T-helper 17 cell (primary cell): ENCODE data around the gene CMBL. TPM values are rescaled to one million over a fixed set of nuclear protein-coding genes. Genes with fewer than 3 reads are reported as not detected.
A peak's percentile ranks its signal among the peaks of the same experiment; 100 is the strongest.
"Not testable (repeated sequence)": the region's sequence is repeated elsewhere in the genome, so short reads cannot be mapped to it uniquely, and the experiment has no call there.

ENCODE experiments used
- ATAC-seq: fragments of 150-1000 bp; cut with Tn5 transposase; 2 replicates; pipeline ENCODE4 v1.10.0; 2021; ENCODE audit warnings: mild to moderate bottlenecking, moderate library complexity
- DNase-seq, 3 donors: peaks; one replicate each; pipeline versions ENCODE4 v3.0.0 to v3.0.0-alpha.2; 2020 to 2021
- H3K9me3 ChIP-seq: one replicate; pipeline ENCODE4 v1.7.0; 2013; ENCODE audit warnings: low read length, mild to moderate bottlenecking; ENCODE audit not compliant: control insufficient read depth, poor library complexity, severe bottlenecking
- H3K27ac Mint-ChIP-seq: one replicate; pipeline ENCODE4 v1.8.0; 2022; ENCODE audit warnings: mild to moderate bottlenecking, moderate library complexity, mixed read lengths
- H3K27me3 Mint-ChIP-seq: one replicate; pipeline ENCODE4 v1.8.0; 2022; ENCODE audit warnings: mixed read lengths
- H3K36me3 Mint-ChIP-seq: one replicate; pipeline ENCODE4 v1.8.0; 2022; ENCODE audit warnings: low read depth, mixed read lengths
- H3K4me1 Mint-ChIP-seq: one replicate; pipeline ENCODE4 v1.8.0; 2022; ENCODE audit warnings: mild to moderate bottlenecking, mixed read lengths
- H3K4me3 Mint-ChIP-seq: one replicate; pipeline ENCODE4 v1.8.0; 2022; ENCODE audit warnings: mild to moderate bottlenecking, moderate library complexity, mixed read lengths
- total RNA-seq, 4 donors: library from RNA in 2 of 4; stranded (reverse) in 2 of 4; gene quantifications; one replicate each; pipeline ENCODE4 v1.2.3 and lab custom pipeline; 2022 to 2026

CMBL gene
- total RNA-seq, 2 donors from 2014 or later = 0.22 to 0.39 TPM

DNA sequence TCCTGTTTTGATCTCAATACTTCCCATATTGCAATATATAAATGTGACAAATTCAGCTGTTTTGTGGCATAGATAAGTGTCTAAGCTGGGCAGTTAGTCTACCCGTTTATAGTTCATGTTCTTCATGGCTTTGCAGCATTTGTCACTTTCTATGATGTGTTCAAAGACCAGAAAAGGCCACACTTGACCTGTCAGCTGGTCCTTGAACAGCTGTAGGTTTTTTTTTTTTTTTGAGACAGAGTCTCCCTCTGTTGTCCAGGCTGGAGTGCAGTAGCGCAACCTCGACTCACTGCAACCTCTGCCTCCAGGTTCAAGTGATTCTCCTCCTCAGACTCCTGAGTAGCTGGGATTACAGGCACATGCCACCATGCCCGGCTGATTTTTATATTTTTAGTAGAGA is 28.4 kb downstream of the CMBL start:
- ATAC-seq = no peak
- no peak overlapping the region for H3K4me3 Mint-ChIP-seq
- H3K9me3 ChIP-seq = no peaks in the 10 kb centered on the region
- peaks cover 8% of the 10 kb centered on the region for H3K27me3 Mint-ChIP-seq
- no peak for DNase-seq
- peaks cover 12% of the 10 kb centered on the region for H3K4me1 Mint-ChIP-seq
- H3K36me3 Mint-ChIP-seq = no peaks in the 10 kb centered on the region
- H3K27ac Mint-ChIP-seq = no peak overlapping the region

GRCh38 chr5:10278658-10279279 is 28.9 kb downstream of the CMBL start:
- H3K36me3 Mint-ChIP-seq = peaks cover 3% of the 10 kb centered on the region
- no peaks in the 10 kb centered on the region for H3K9me3 ChIP-seq
- ATAC-seq (no peak), DNase-seq (no peak)
- H3K27me3 Mint-ChIP-seq = peaks cover 8% of the 10 kb centered on the region
- H3K4me1 Mint-ChIP-seq = peaks cover 11% of the 10 kb centered on the region
- no peak overlapping the region for H3K4me3 Mint-ChIP-seq
- no peak overlapping the region for H3K27ac Mint-ChIP-seq

DNA sequence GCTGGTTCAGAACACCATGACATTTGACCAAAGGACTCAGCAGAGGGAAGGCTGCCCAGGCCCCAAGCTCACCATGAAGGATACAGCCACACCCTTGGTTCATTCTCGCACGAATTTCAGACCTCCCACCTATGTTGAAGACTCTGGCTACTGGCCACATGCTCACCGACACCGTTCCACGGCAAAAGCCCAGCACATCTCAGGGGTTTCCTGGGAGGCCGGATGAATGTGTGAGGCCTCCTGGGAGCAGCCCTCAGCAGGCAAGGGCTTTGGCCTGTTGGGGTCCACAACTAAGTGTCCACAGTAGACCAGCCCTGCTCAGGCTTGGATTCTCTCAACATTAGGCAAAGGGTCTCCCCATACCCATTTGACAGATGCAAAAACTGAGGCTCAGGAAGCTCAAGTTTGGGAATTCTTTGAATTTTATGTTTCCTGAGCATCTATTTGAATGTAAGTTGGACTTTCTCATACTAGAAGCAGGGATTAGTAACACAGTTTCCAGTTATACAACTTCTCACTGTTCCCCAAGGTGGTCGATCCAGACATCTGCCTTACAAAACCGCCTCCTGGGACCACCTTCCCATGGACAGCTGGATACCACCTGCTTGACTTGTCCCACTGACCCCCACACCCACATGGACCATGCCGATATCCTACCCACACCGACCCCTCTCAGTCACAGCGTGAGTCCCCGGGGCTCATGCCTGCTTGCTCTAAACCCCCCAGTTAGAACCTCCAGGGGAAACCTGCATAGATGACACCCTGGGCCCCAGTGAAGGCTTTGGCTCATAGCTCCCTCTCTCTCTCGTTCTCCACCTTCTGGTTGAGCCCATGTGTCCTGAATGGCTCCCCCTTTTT is 29.7 kb downstream of the CMBL start:
- ATAC-seq = no peak
- H3K27me3 Mint-ChIP-seq = peaks cover 8% of the 10 kb centered on the region
- no peak for DNase-seq
- no peak overlapping the region for H3K27ac Mint-ChIP-seq
- H3K36me3 Mint-ChIP-seq = peaks cover 3% of the 10 kb centered on the region
- H3K9me3 ChIP-seq = no peaks in the 10 kb centered on the region
- H3K4me3 Mint-ChIP-seq = no peak overlapping the region
- peaks cover 9% of the 10 kb centered on the region for H3K4me1 Mint-ChIP-seq

DNA sequence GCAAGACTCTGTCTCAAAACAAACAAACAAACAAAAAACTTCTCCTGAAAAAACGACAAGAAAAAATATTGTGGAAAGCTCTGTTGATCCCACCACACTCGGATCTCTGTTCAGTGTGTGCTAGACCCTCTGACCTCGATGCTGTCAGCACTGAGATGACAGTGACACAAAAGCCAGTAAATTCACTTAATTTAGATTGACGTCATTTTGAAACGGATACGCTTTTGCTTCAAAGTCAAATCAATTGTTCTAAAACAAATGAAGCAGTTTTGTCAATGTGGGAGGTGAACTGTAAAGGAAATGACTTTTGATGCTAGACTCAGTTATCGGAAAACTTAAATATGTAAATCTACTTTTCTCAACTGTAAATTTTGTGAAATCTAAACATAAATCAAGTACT is 31.0 kb downstream of the CMBL start:
- H3K27me3 Mint-ChIP-seq = peaks cover 8% of the 10 kb centered on the region
- ATAC-seq = no peak
- peaks cover 3% of the 10 kb centered on the region for H3K36me3 Mint-ChIP-seq
- H3K4me1 Mint-ChIP-seq = peaks cover 9% of the 10 kb centered on the region
- H3K27ac Mint-ChIP-seq = no peak overlapping the region
- no peak overlapping the region for H3K4me3 Mint-ChIP-seq
- no peaks in the 10 kb centered on the region for H3K9me3 ChIP-seq
- DNase-seq = no peak

GRCh38 chr5:10275991-10276390 is 31.7 kb downstream of the CMBL start:
- no peak overlapping the region for H3K4me3 Mint-ChIP-seq
- no peaks in the 10 kb centered on the region for H3K9me3 ChIP-seq
- peaks cover 9% of the 10 kb centered on the region for H3K4me1 Mint-ChIP-seq
- H3K27ac Mint-ChIP-seq = no peak overlapping the region
- peaks cover 8% of the 10 kb centered on the region for H3K27me3 Mint-ChIP-seq
- ATAC-seq (no peak), DNase-seq (no peak)
- H3K36me3 Mint-ChIP-seq = peaks cover 3% of the 10 kb centered on the region

DNA sequence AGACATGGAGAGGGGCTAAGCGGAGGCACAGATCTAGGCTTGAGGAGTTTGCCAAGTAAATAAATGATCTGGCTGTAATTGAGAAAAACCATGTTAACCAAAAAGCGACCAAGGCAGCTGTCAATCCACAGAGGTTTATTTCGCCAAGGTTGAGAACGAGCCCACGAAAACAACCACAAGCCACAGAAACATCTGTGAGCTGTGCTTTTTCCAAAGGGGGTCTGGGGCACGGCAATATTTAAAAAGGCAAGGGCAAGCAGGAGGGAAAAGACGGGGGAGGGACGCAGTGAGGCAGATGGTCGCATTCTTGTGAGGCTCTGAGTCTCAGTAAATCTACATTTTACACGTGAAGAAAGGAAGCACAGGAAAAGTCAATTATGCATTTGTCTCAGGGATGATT is 32.2 kb downstream of the CMBL start:
- DNase-seq (no peak), ATAC-seq (no peak)
- Mint-ChIP-seq H3K4me3 (no peak overlapping the region), H3K27ac (no peak overlapping the region), H3K36me3 (peaks cover 3% of the 10 kb centered on the region), H3K27me3 (peaks cover 8% of the 10 kb centered on the region), H3K4me1 (peaks cover 9% of the 10 kb centered on the region)
- no peaks in the 10 kb centered on the region for H3K9me3 ChIP-seq

DNA sequence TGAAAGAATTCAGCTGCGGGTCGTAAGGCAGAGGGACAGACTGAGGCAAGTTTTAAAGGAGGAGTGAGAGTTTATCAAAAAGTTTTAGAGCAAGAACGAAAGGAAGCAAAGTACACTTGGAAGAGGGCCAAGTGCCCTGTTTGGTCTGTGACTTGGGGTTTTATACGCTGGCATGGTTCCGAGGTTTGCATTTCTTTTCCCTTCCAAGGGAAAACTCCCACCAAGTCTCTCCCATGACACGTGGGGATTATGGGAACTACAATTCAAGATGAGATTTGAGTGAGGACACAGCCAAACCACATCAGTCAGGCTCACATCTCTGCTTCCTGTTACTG is 34.9 kb downstream of the CMBL start:
- not testable (repeated sequence) for ATAC-seq, DNase-seq, H3K27ac Mint-ChIP-seq, H3K9me3 ChIP-seq, H3K27me3 Mint-ChIP-seq, H3K36me3 Mint-ChIP-seq, H3K4me3 Mint-ChIP-seq
- H3K4me1 Mint-ChIP-seq = peaks cover 11% of the 10 kb centered on the region

DNA sequence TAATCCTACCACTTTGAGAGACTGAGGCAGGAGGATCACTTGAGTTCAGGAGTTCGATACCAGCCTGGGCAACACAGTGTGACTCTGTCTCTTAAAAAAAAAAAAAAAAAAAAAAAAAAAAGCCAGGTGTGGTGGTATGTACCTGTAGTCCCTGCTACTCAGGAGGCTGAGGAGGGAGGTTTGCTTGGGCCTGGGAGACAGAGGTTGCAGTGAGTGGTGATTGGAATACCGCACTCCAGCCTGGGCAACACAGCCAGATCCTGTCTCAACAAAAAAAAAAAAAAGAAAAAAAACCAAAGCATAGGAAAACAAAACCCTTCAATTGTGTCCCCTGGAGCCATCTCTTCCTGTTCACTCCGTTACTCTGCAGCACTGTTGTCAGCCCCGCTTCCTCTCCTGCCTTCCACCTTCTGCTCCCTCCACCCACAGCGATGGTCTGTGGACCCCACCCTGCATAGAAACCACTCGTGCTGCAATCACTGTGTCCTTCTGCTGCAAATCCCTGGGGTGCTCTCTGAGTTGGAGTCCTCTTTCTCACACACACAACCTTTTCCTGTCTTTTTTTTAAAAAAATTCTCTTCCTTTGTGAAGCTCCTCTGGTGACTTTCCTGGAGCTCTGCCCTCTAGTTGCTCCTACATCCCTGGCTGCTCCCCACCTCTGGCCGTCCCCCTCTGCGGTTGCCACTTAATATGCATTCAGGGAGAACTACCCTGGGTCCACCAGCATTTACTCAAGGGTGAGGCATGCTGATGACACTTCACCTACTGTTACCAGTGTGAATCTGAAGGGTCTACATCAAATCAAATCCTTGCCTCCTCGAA is 35.4 kb downstream of the CMBL start:
- peaks cover 3% of the 10 kb centered on the region for H3K36me3 Mint-ChIP-seq
- H3K4me1 Mint-ChIP-seq = peaks cover 11% of the 10 kb centered on the region
- DNase-seq (no peak), ATAC-seq (no peak)
- H3K9me3 ChIP-seq = no peaks in the 10 kb centered on the region
- no peak overlapping the region for H3K4me3 Mint-ChIP-seq
- H3K27me3 Mint-ChIP-seq = peaks cover 8% of the 10 kb centered on the region
- H3K27ac Mint-ChIP-seq = no peak overlapping the region

DNA sequence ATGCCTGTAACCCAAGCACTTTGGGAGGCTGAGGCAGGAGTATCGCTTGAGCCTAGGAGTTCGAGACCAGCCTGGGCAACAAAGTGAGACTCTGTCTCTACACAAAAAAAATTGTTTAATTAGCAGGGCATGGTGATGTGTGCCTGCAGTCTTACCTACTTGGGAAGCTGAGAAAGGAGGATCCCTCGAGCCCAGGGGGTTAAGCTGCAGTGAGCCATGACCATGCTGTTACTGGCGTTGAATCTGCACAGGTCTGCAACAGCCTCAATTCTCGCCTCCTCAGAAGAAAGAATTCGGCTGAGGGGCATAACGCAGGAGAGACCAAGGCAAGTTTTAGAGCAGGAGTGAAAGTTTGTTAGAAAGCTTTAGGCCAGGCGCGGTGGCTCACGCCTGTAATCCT is 39.6 kb downstream of the CMBL start:
- no peak for ATAC-seq
- peak overlapping the region; percentile 4 for H3K27ac Mint-ChIP-seq
- H3K4me3 Mint-ChIP-seq = no peak overlapping the region
- DNase-seq = no peak
- H3K27me3 Mint-ChIP-seq = no peaks in the 10 kb centered on the region
- H3K36me3 Mint-ChIP-seq = no peaks in the 10 kb centered on the region
- H3K9me3 ChIP-seq = no peaks in the 10 kb centered on the region
- peaks cover 5% of the 10 kb centered on the region for H3K4me1 Mint-ChIP-seq

DNA sequence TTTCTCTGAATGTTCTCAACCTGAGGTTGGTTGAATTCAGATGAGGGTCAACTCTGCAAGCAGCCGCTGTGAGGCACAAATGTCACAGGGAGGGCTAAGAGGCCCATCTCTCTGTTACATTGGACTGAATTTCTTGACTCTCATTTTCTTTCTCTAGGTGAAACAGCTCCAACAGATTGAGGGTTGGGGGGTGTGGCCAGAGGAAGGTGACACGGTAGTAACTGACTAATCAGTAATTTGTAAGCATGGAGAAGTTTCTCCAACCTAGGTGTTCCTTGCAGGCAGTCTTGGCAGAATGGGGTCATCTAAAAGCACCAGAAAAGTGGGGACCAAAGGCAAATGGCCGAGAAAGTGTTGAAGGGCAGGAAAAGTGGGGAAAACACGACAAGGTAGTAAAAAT is 40.9 kb downstream of the CMBL start:
- peaks cover 2% of the 10 kb centered on the region for H3K36me3 Mint-ChIP-seq
- DNase-seq (no peak), ATAC-seq (no peak)
- H3K27ac Mint-ChIP-seq = no peak overlapping the region
- H3K4me3 Mint-ChIP-seq = no peak overlapping the region
- H3K27me3 Mint-ChIP-seq = no peaks in the 10 kb centered on the region
- H3K9me3 ChIP-seq = no peaks in the 10 kb centered on the region
- H3K4me1 Mint-ChIP-seq = peaks cover 5% of the 10 kb centered on the region

GRCh38 chr5:10266137-10266536 is 41.6 kb downstream of the CMBL start:
- Mint-ChIP-seq H3K4me3 (no peak overlapping the region), H3K27ac (no peak overlapping the region), H3K36me3 (peaks cover 2% of the 10 kb centered on the region), H3K27me3 (no peaks in the 10 kb centered on the region), H3K4me1 (peaks cover 5% of the 10 kb centered on the region)
- H3K9me3 ChIP-seq = no peaks in the 10 kb centered on the region
- ATAC-seq = no peak
- no peak for DNase-seq

- H3K9me3 ChIP-seq = no peaks in the 10 kb centered on the region
- H3K27me3 Mint-ChIP-seq = no peaks in the 10 kb centered on the region
- H3K4me1 Mint-ChIP-seq = peaks cover 5% of the 10 kb centered on the region
- no peak overlapping the region for H3K27ac Mint-ChIP-seq
- ATAC-seq (no peak), DNase-seq (no peak)
- no peak overlapping the region for H3K4me3 Mint-ChIP-seq
- peaks cover 2% of the 10 kb centered on the region for H3K36me3 Mint-ChIP-seq
These were observed 42.2 kb downstream of the CMBL start for GRCh38 chr5:10265245-10266109.

DNA sequence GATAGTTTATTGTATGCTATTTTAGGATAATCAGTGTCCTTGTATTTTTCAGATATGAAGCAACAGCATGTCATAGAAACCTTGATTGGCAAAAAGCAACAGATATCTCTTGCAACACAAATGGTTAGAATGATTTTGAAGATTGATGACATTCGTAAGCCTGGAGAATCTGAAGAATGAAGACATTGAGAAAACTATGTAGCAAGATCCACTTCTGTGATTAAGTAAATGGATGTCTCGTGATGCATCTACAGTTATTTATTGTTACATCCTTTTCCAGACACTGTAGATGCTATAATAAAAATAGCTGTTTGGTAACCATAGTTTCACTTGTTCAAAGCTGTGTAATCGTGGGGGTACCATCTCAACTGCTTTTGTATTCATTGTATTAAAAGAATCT is 43.1 kb downstream of the CMBL start:
- no peak for ATAC-seq
- no peak for DNase-seq
- Mint-ChIP-seq H3K27me3 (no peaks in the 10 kb centered on the region), H3K4me3 (no peak overlapping the region), H3K4me1 (peaks cover 9% of the 10 kb centered on the region), H3K27ac (no peak overlapping the region), H3K36me3 (peaks cover 5% of the 10 kb centered on the region)
- H3K9me3 ChIP-seq = no peaks in the 10 kb centered on the region
